ENCODE results near the gene MUC20. TPM values are rescaled to one million over a fixed set of nuclear protein-coding genes. Genes with fewer than 3 reads are reported as not detected.
"Not testable (repeated sequence)": the region's sequence is repeated elsewhere in the genome, so short reads cannot be mapped to it uniquely, and the experiment has no call there.

Gene MUC20
- total and polyA plus RNA-seq, 2 donors (not counting 1 experiment from before 2014, with no cell fraction given), result 0.54 to 0.66 TPM

DNA sequence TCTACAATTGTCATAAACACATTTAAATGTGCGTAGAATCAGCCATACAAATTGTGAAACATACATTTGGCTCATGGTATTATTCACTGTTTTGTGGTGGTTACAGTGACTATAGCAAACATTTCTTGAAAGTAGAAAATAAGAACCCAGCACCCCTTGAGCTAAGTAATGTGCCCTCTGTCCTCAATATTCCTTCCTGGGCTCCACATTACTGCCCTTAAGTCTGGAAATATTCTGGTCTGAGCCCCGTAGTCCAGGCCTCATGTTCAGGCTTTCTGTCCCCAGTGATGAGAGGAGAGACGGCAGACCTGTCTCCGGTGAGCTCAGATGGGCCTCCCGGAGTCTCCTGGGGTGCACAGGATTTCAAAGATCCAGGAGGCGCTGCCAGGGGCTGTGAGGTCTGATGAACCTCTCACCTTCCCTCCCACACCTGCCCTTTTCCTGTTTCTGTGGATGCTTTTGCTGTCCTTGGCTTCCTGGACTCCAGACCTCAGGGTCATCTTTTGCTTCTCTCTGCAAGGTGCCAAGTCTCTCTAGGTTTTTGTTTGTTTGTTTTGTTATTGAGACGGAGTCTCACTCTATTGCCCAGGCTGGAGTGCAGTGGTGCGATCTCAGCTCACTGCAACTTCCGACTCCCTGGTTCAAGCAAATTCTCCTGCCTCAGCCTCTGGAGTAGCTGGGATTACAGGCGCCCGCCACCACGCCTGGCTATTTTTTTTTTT is 8.8 kb upstream of the MUC20 start:
- Histone ChIP-seq H3K27ac (ENCODE audit: insufficient read depth, low read length) (no peak overlapping the region), H3K4me1 (ENCODE audit: control insufficient read depth, extremely low read depth, insufficient read depth, low read length) (peaks cover 3% of the 10 kb centered on the region), H4K20me1 (ENCODE audit: control insufficient read depth, extremely low read depth, insufficient read depth, low read length) (no peaks in the 10 kb centered on the region), H3K4me2 (ENCODE audit: extremely low read depth, insufficient read depth, low read length) (no peak overlapping the region), H3K36me3 (ENCODE audit: control insufficient read depth, insufficient read depth, low read length) (peaks cover 1% of the 10 kb centered on the region), H2AFZ (ENCODE audit: low read length) (no peak overlapping the region), H3K4me3 (replicated peaks in 1 of 4; ENCODE audit: control extremely low read depth in 1 of 4, insufficient read depth in 1 of 4, low read depth in 3 of 4, low read length in 4 of 4) (no peak overlapping the region), H3K27me3 (ENCODE audit: control insufficient read depth, insufficient read depth, low read length) (no peaks in the 10 kb centered on the region), H3K9me3 (ENCODE audit: control insufficient read depth, insufficient read depth, low read depth, low read length) (no peaks in the 10 kb centered on the region), H3K79me2 (ENCODE audit: control insufficient read depth, insufficient read depth, low read length) (no peaks in the 10 kb centered on the region), H3K9ac (ENCODE audit: insufficient read depth, low read length) (no peak overlapping the region)
- DNase-seq (ENCODE audit: low read depth in 2 of 2), result no peak
- no peak for TF ChIP-seq EZH2 (IDR thresholded peaks at IDR 0.05; ENCODE audit: low read length, missing control alignments)
- TF ChIP-seq, protein P1, sequence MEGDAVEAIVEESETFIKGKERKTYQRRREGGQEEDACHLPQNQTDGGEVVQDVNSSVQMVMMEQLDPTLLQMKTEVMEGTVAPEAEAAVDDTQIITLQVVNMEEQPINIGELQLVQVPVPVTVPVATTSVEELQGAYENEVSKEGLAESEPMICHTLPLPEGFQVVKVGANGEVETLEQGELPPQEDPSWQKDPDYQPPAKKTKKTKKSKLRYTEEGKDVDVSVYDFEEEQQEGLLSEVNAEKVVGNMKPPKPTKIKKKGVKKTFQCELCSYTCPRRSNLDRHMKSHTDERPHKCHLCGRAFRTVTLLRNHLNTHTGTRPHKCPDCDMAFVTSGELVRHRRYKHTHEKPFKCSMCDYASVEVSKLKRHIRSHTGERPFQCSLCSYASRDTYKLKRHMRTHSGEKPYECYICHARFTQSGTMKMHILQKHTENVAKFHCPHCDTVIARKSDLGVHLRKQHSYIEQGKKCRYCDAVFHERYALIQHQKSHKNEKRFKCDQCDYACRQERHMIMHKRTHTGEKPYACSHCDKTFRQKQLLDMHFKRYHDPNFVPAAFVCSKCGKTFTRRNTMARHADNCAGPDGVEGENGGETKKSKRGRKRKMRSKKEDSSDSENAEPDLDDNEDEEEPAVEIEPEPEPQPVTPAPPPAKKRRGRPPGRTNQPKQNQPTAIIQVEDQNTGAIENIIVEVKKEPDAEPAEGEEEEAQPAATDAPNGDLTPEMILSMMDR (conservative IDR thresholded peaks at IDR 0.05 in 1 of 2, IDR thresholded peaks at IDR 0.05 in 1 of 2; ENCODE audit: low read depth in 1 of 2, low read length in 2 of 2), result no peak

DNA sequence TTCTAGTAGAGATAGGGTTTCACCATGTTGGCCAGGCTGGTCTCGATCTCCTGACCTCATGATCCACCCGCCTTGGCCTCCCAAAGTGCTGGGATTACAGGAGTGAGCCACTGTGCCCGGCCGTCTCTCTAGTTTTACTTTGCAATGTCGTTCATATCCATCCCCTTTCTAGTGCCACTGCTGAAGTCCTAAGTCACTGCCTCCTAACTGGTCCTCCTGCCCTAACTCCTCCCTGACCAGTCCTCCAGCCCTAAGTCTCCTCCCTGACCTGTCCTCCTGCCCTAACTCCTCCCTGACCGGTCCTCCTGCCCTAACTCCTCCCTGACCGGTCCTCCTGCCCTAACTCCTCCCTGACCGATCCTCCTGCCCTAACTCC is 8.3 kb upstream of the MUC20 start:
- not testable (repeated sequence) for DNase-seq (ENCODE audit: low read depth in 2 of 2); H3K9ac ChIP-seq (ENCODE audit: insufficient read depth, low read length); H3K36me3 ChIP-seq (ENCODE audit: control insufficient read depth, insufficient read depth, low read length); H3K27ac ChIP-seq (ENCODE audit: insufficient read depth, low read length); H3K4me3 ChIP-seq (replicated peaks in 1 of 4; ENCODE audit: control extremely low read depth in 1 of 4, insufficient read depth in 1 of 4, low read depth in 3 of 4, low read length in 4 of 4); H2AFZ ChIP-seq (ENCODE audit: low read length); H4K20me1 ChIP-seq (ENCODE audit: control insufficient read depth, extremely low read depth, insufficient read depth, low read length); H3K27me3 ChIP-seq (ENCODE audit: control insufficient read depth, insufficient read depth, low read length); H3K4me2 ChIP-seq (ENCODE audit: extremely low read depth, insufficient read depth, low read length); H3K4me1 ChIP-seq (ENCODE audit: control insufficient read depth, extremely low read depth, insufficient read depth, low read length); H3K9me3 ChIP-seq (ENCODE audit: control insufficient read depth, insufficient read depth, low read depth, low read length); H3K79me2 ChIP-seq (ENCODE audit: control insufficient read depth, insufficient read depth, low read length)

DNA sequence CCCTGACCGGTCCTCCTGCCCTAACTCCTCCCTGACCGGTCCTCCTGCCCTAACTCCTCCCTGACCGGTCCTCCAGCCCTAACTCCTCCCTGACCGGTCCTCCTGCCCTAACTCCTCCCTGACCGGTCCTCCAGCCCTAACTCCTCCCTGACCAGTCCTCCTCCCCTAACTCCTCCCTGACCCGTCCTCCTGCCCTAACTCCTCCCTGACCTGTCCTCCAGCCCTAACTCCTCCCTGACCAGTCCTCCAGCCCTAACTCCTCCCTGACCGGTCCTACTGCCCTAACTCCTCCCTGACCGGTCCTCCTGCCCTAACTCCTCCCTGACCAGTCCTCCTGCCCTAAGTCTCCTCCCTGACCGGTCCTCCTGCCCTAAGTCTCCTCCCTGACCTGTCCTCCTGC is 7.6 kb upstream of the MUC20 start:
- H3K27me3 ChIP-seq (ENCODE audit: control insufficient read depth, insufficient read depth, low read length); H2AFZ ChIP-seq (ENCODE audit: low read length); DNase-seq (ENCODE audit: low read depth in 2 of 2); H3K36me3 ChIP-seq (ENCODE audit: control insufficient read depth, insufficient read depth, low read length); H3K9ac ChIP-seq (ENCODE audit: insufficient read depth, low read length); H3K4me3 ChIP-seq (replicated peaks in 1 of 4; ENCODE audit: control extremely low read depth in 1 of 4, insufficient read depth in 1 of 4, low read depth in 3 of 4, low read length in 4 of 4); H4K20me1 ChIP-seq (ENCODE audit: control insufficient read depth, extremely low read depth, insufficient read depth, low read length); H3K79me2 ChIP-seq (ENCODE audit: control insufficient read depth, insufficient read depth, low read length); H3K4me1 ChIP-seq (ENCODE audit: control insufficient read depth, extremely low read depth, insufficient read depth, low read length); H3K4me2 ChIP-seq (ENCODE audit: extremely low read depth, insufficient read depth, low read length); H3K27ac ChIP-seq (ENCODE audit: insufficient read depth, low read length); H3K9me3 ChIP-seq (ENCODE audit: control insufficient read depth, insufficient read depth, low read depth, low read length): not testable (repeated sequence)

DNA sequence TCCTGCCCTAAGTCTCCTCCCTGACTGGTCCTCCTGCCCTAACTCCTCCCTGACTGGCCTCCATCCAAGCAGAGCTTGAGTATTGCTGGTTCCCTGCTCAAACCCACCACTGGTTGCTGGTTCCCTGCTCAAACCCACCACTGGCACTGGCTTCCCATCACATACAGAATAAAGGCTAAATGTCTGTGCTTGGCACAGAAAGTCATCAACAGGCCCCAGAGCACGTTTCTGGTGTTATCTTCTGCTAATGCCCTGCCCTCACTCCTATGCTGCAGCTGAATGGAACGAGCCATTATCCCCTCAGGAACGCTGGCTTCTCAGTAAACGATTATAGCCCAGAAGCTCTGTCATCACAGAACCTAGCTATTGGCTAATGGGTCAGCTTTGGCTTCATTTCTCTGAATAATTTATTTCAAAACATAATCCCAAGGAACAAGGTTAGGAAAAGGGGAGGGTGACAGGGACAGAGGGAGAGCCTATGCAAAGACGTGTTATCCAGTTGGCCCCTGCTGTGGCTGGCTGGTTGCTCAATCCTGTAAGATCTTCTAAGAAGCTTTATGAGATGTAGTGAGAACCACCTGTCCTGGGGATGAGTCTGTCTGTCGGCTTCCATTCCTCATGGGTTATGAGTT is 6.3 kb upstream of the MUC20 start:
- no peak for TF ChIP-seq EZH2 (IDR thresholded peaks at IDR 0.05; ENCODE audit: low read length, missing control alignments)
- TF ChIP-seq, protein P1 (conservative IDR thresholded peaks at IDR 0.05 in 1 of 2, IDR thresholded peaks at IDR 0.05 in 1 of 2; ENCODE audit: low read depth in 1 of 2, low read length in 2 of 2), result no peak
- no peaks in the 10 kb centered on the region for H4K20me1 ChIP-seq (ENCODE audit: control insufficient read depth, extremely low read depth, insufficient read depth, low read length)
- H3K9me3 ChIP-seq (ENCODE audit: control insufficient read depth, insufficient read depth, low read depth, low read length), result no peaks in the 10 kb centered on the region
- no peak overlapping the region for H3K9ac ChIP-seq (ENCODE audit: insufficient read depth, low read length)
- peaks cover 1% of the 10 kb centered on the region for H3K36me3 ChIP-seq (ENCODE audit: control insufficient read depth, insufficient read depth, low read length)
- H3K79me2 ChIP-seq (ENCODE audit: control insufficient read depth, insufficient read depth, low read length), result no peaks in the 10 kb centered on the region
- H3K27me3 ChIP-seq (ENCODE audit: control insufficient read depth, insufficient read depth, low read length), result peaks cover 3% of the 10 kb centered on the region
- H3K4me1 ChIP-seq (ENCODE audit: control insufficient read depth, extremely low read depth, insufficient read depth, low read length), result peaks cover 3% of the 10 kb centered on the region
- no peak overlapping the region for H2AFZ ChIP-seq (ENCODE audit: low read length)
- no peak overlapping the region for H3K27ac ChIP-seq (ENCODE audit: insufficient read depth, low read length)
- H3K4me3 ChIP-seq (replicated peaks in 1 of 4; ENCODE audit: control extremely low read depth in 1 of 4, insufficient read depth in 1 of 4, low read depth in 3 of 4, low read length in 4 of 4), result no peak overlapping the region
- H3K4me2 ChIP-seq (ENCODE audit: extremely low read depth, insufficient read depth, low read length), result no peak overlapping the region
- no peak for DNase-seq (ENCODE audit: low read depth in 2 of 2)
